HepG2 (cell line): Measurements from ENCODE around the gene SLA2. TPM values are rescaled to one million over a fixed set of nuclear protein-coding genes. Genes with fewer than 3 reads are reported as not detected.

Source experiments
- CREB1 ChIP-seq, 2 experiments: fragments of 450-650 bp in 1 of 2; IDR thresholded peaks; 2 replicates each; pipeline ENCODE4 v1.6.1; 2016 to 2017; ENCODE audit warnings: control low read depth in 1 of 2, mild to moderate bottlenecking in 1 of 2, missing compliant biosample characterization in 1 of 2, missing genetic modification characterization in 1 of 2
- EP300 ChIP-seq, 3 experiments: sonication (generic) in 1 of 3; formaldehyde crosslinking in 1 of 3; IDR thresholded peaks; 2 replicates each; pipeline versions ENCODE4 v1.5.1 to v1.6.1; 2011 to 2020; ENCODE audit warnings: low read depth in 2 of 3, low read length in 2 of 3, borderline replicate concordance in 1 of 3, improper control_type of control experiment in 1 of 3, mild to moderate bottlenecking in 1 of 3, missing genetic modification reagents in 1 of 3, moderate library complexity in 1 of 3
- FOXJ3 ChIP-seq: sonication (generic); formaldehyde crosslinking; IDR thresholded peaks from 2 replicates; pipeline ENCODE4 v1.4.0; 2020; ENCODE audit warnings: missing genetic modification reagents, mild to moderate bottlenecking, borderline replicate concordance
- KAT8 ChIP-seq: IDR thresholded peaks from 2 replicates; pipeline ENCODE4 v1.6.1; 2016; ENCODE audit warnings: missing genetic modification reagents, missing compliant biosample characterization
- KIAA2018 ChIP-seq: sonication (generic); formaldehyde crosslinking; IDR thresholded peaks from 2 replicates; pipeline ENCODE4 v1.5.0; 2020; ENCODE audit warnings: mild to moderate bottlenecking, missing genetic modification reagents, borderline replicate concordance
- NRL ChIP-seq: sonication (generic); formaldehyde crosslinking; IDR thresholded peaks from 2 replicates; pipeline ENCODE4 v1.5.0; 2020; ENCODE audit warnings: missing genetic modification reagents, mild to moderate bottlenecking, moderate library complexity, borderline replicate concordance
- PCBP1 ChIP-seq: fragments of 200-400 bp; formaldehyde crosslinking; IDR thresholded peaks from 2 replicates; pipeline ENCODE4 v1.6.1; 2017; ENCODE audit warnings: mild to moderate bottlenecking, low read depth, low read length, borderline replicate concordance
- POLR2AphosphoS2 ChIP-seq: IDR thresholded peaks from 2 replicates; pipeline ENCODE4 v1.6.1; 2011; ENCODE audit warnings: low read depth, low read length, improper control_type of control experiment
- SP4 ChIP-seq: sonication (generic); formaldehyde crosslinking; IDR thresholded peaks from 2 replicates; pipeline ENCODE4 v1.8.1; 2023; ENCODE audit warnings: mild to moderate bottlenecking, missing genetic modification reagents
- U2AF2 ChIP-seq: fragments of 200-400 bp; formaldehyde crosslinking; IDR thresholded peaks from 2 replicates; pipeline ENCODE4 v1.6.1; 2017; ENCODE audit warnings: low read depth, mild to moderate bottlenecking, low read length
- ZBTB26 ChIP-seq: IDR thresholded peaks from 2 replicates; pipeline ENCODE4 v1.6.1; 2016; ENCODE audit warnings: missing compliant biosample characterization, missing genetic modification reagents, borderline replicate concordance
- ZEB1 ChIP-seq: IDR thresholded peaks from 2 replicates; pipeline ENCODE4 v1.6.1; 2012; ENCODE audit warnings: mild to moderate bottlenecking, low read depth, inconsistent platforms; ENCODE audit not compliant: insufficient replicate concordance
- ZNF672 ChIP-seq: sonication (generic); formaldehyde crosslinking; IDR thresholded peaks from 2 replicates; pipeline ENCODE4 v1.8.1; 2022; ENCODE audit warnings: missing genetic modification reagents
- ZNF850 ChIP-seq: sonication (generic); formaldehyde crosslinking; conservative IDR thresholded peaks from 2 replicates; pipeline ENCODE4 v1.9.0; 2021; ENCODE audit warnings: mild to moderate bottlenecking, missing genetic modification reagents
- polyA plus RNA-seq, 8 experiments: library from polyadenylated mRNA; depleted of rRNA in 3 of 8; stranded (reverse) in 7 of 8; unstranded in 1 of 8; fragments of >200 nt; fragmentation: Illumina TruSeq in 4 of 8; extraction: Trizol in 4 of 8; gene quantifications; 2 replicates each; pipeline versions ENCODE4 v1.2.1 to v1.2.3, GENCODE V29; 2011 to 2016; ENCODE audit warnings: low read depth in 4 of 8, missing spikeins in 1 of 8, mixed read lengths in 1 of 8; ENCODE audit not compliant: insufficient read depth in 1 of 8
- total RNA-seq, 5 experiments: library from RNA; depleted of rRNA; stranded (reverse); fragments of >200 nt; fragmentation: Illumina TruSeq; extraction: Trizol; gene quantifications; 2 replicates each; pipeline ENCODE4 v1.2.3, GENCODE V29; 2016; ENCODE audit warnings: low read depth in 1 of 5
- TF ChIP-seq, protein P1 (sequence below): sonication (generic); formaldehyde crosslinking; IDR thresholded peaks from 2 replicates; pipeline ENCODE4 v1.4.0; 2020; ENCODE audit warnings: missing genetic modification reagents
- TF ChIP-seq, protein P2 (sequence below): IDR thresholded peaks from 2 replicates; pipeline ENCODE4 v1.6.1; 2018; ENCODE audit warnings: missing genetic modification reagents, mild to moderate bottlenecking, missing compliant biosample characterization

The SLA2 gene
- total and polyA plus RNA-seq, 2 of the 13 experiments (the other 11 are each of a cell fraction or from before 2014, with no cell fraction given): 1.6 to 3.6 TPM

DNA sequence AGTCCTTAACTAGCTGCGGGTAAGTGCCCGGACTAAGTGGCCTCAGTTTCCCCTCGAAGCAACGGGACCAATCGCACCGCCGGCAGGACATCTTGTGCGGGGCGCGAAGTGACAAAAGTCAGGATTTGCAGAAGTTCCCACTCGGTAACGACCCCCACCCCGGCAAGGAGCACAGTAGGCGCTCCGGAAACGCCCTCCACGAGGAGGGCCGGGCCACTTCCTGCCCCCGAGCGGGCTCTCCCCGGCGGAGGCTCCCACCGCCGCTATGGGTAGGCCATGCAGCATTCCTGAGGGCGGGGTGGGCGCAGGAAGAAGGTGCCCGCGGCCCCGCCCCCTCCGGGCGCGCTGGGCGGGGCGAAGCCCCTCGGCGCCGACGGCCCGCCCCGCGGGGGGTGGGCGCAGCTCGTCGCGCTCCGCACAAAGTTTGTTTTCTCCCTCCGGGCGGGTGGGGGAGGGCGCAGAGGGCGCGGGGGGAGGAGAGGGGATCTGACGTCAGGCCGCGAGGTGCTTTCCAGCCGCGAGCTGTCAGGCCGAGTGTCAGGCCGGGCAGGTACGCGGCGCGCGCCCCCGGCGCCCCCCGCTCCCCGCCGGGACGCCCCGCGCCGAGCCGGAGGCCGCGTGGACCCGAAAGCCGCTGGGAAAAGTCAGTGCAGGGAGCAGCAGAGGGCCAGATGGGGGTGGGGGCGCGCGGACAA lies 72.7 kb downstream of the SLA2 start, which contains the start of gene TGIF2 (continued):
- TF ChIP-seq KIAA2018 (CRISPR knock-in tag) (no peak), ZNF850 (CRISPR knock-in tag) (peak; percentile 100), NRL (CRISPR knock-in tag) (peak; percentile 85; the same call in 1 of the 2 replicates), FOXJ3 (no peak), ZBTB26 (CRISPR knock-in tag) (no peak), EP300 (IDR thresholded peaks at IDR 0.05; ENCODE audit: low read depth in 2 of 2, low read length in 2 of 2) (peak; percentile 37 to 44), EP300 (CRISPR knock-in tag; IDR thresholded peaks at IDR 0.05; ENCODE audit: borderline replicate concordance) (peak; percentile 59; the same call in 1 of the 2 replicates), PCBP1 (peak; percentile 82; the same call in 1 of the 2 replicates), KAT8 (CRISPR knock-in tag) (peak; percentile 90), ZNF672 (CRISPR knock-in tag) (no peak), POLR2AphosphoS2 (no peak), U2AF2 (peak; percentile 52; the same call in 1 of the 2 replicates), CREB1 (IDR thresholded peaks at IDR 0.05) (peak; percentile 57; the same call in 1 of the 2 replicates), CREB1 (CRISPR knock-in tag; IDR thresholded peaks at IDR 0.05) (no peak), SP4 (CRISPR knock-in tag) (peak; percentile 95), ZEB1 (no peak)
- TF ChIP-seq, protein P1, sequence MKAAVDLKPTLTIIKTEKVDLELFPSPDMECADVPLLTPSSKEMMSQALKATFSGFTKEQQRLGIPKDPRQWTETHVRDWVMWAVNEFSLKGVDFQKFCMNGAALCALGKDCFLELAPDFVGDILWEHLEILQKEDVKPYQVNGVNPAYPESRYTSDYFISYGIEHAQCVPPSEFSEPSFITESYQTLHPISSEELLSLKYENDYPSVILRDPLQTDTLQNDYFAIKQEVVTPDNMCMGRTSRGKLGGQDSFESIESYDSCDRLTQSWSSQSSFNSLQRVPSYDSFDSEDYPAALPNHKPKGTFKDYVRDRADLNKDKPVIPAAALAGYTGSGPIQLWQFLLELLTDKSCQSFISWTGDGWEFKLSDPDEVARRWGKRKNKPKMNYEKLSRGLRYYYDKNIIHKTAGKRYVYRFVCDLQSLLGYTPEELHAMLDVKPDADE (CRISPR knock-in tag): peak; percentile 85; the same call in 1 of the 2 replicates
- TF ChIP-seq, protein P2, sequence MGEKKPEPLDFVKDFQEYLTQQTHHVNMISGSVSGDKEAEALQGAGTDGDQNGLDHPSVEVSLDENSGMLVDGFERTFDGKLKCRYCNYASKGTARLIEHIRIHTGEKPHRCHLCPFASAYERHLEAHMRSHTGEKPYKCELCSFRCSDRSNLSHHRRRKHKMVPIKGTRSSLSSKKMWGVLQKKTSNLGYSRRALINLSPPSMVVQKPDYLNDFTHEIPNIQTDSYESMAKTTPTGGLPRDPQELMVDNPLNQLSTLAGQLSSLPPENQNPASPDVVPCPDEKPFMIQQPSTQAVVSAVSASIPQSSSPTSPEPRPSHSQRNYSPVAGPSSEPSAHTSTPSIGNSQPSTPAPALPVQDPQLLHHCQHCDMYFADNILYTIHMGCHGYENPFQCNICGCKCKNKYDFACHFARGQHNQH (CRISPR knock-in tag): peak; percentile 84
